Measurements from ENCODE around the gene CADM2. TPM values are rescaled to one million over a fixed set of nuclear protein-coding genes. Genes with fewer than 3 reads are reported as not detected.

CADM2 gene
- total RNA-seq, 1 experiment from 2014 or later, result not detected

DNA sequence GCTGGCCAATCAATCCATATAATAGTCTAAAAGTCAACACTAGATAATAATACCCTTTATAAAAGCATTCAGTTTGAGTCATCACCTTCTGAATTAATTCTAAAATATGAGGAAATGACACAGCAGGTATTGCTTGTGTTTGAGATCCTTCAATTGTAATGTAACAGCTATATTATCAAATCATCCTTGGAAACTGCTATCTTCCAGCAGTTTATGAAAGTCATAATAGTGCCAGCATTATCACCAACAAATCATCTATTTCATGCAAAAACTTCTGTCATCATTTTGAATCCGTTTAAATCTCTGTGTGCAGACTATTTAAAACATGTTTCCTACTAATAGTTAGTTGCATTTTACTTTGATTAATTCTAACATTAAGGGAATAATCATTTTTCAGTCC, 468.7 kb downstream of the CADM2 start:
- ChIA-PET POLR2A (no interaction called here), CTCF (no interaction called here), RAD21 (ENCODE audit: low non-redundant PET in 1 of 2, low total read pairs in 2 of 2, uncharacterized antibody in 2 of 2, unreplicated experiment in 2 of 2) (no interaction called here)
- BruUV-seq (replicated peaks), result no TSS peak
- intact Hi-C loops (cut with micrococcal nuclease), result no loop called here
- H3K9me2 ChIP-seq (ENCODE audit: insufficient read depth), result no peaks in the 10 kb centered on the region
- no peak overlapping the region for H3K4me2 ChIP-seq (ENCODE audit: low read length)
- ATAC-seq (no peak), DNase-seq (ENCODE audit: low read depth, low spot score) (no peak)
- no peak overlapping the region for H3K4me3 ChIP-seq (replicated peaks in 1 of 2; ENCODE audit: low read depth in 1 of 2, low read length in 2 of 2)
- H3K9me3 ChIP-seq (ENCODE audit: control insufficient read depth in 1 of 2, insufficient read depth in 1 of 2, low read depth in 1 of 2, low read length in 2 of 2), result peaks cover 0 to 20% of the 10 kb centered on the region in 2 experiments; a peak in 2 of 4 replicates
- H3K36me3 ChIP-seq (ENCODE audit: control insufficient read depth in 1 of 2, insufficient read depth in 2 of 2, low read length in 2 of 2), result no peaks in the 10 kb centered on the region
- no peaks in the 10 kb centered on the region for H3K4me1 ChIP-seq (ENCODE audit: control insufficient read depth in 1 of 2, insufficient read depth in 2 of 2, low read length in 2 of 2)
- H4K20me1 ChIP-seq (ENCODE audit: insufficient read depth), result no peaks in the 10 kb centered on the region
- no peak overlapping the region for H2AFZ ChIP-seq (ENCODE audit: low read depth, low read length, poor library complexity, severe bottlenecking)
- no peak for TF ChIP-seq CBX3 (IDR thresholded peaks at IDR 0.05; ENCODE audit: low read depth)
- TF ChIP-seq EZH2phosphoT487 (IDR thresholded peaks at IDR 0.05; ENCODE audit: borderline replicate concordance), result no peak
- TF ChIP-seq POLR2AphosphoS5 (IDR thresholded peaks at IDR 0.05; ENCODE audit: low read depth, low read length), result no peak
- no peak for TF ChIP-seq ZNF274 (IDR thresholded peaks at IDR 0.05; ENCODE audit: low read depth, low read length)
- H3K79me2 ChIP-seq (ENCODE audit: insufficient read depth, low read length), result no peaks in the 10 kb centered on the region
- H3K27me3 ChIP-seq (ENCODE audit: insufficient read depth, low read length), result no peaks in the 10 kb centered on the region
- H3K27ac ChIP-seq (ENCODE audit: low read depth, low read length), result no peak overlapping the region
- no peak overlapping the region for H3K9ac ChIP-seq (ENCODE audit: low read length)

DNA sequence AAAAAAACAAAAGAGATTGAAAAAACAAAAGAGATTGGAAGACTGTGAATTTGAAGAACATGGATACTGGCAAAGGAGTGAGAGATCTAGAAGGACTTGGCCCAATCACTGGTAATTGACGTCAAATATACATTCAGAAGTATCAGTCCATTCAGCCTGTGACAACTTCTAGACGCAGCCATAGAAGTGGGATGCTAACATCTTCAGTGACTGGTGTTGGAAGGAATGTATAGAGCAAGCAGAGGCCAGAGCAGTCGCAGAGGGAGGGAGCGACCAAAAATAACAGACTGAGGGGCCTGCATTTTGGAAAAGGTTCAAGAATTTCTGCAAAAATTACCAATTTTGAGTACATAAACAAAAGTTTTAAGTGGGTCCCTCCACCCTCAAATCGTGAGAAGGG, 473.3 kb downstream of the CADM2 start:
- H3K27me3 ChIP-seq (ENCODE audit: insufficient read depth, low read length), result no peaks in the 10 kb centered on the region
- no peak for DNase-seq (ENCODE audit: low read depth, low spot score)
- CTCF ChIA-PET, result no interaction called here
- H4K20me1 ChIP-seq (ENCODE audit: insufficient read depth), result no peaks in the 10 kb centered on the region
- H3K9me3 ChIP-seq (ENCODE audit: control insufficient read depth in 1 of 2, insufficient read depth in 1 of 2, low read depth in 1 of 2, low read length in 2 of 2), result peaks cover 0 to 27% of the 10 kb centered on the region in 2 experiments; a peak in 2 of 4 replicates
- RAD21 ChIA-PET (ENCODE audit: low non-redundant PET in 1 of 2, low total read pairs in 2 of 2, uncharacterized antibody in 2 of 2, unreplicated experiment in 2 of 2), result no interaction called here
- TF ChIP-seq CEBPB (IDR thresholded peaks at IDR 0.05; ENCODE audit: low read depth), result no peak
- no peaks in the 10 kb centered on the region for H3K36me3 ChIP-seq (ENCODE audit: control insufficient read depth in 1 of 2, insufficient read depth in 2 of 2, low read length in 2 of 2)
- no peaks in the 10 kb centered on the region for H3K79me2 ChIP-seq (ENCODE audit: insufficient read depth, low read length)
- no peak overlapping the region for H3K4me2 ChIP-seq (ENCODE audit: low read length)
- BruUV-seq (replicated peaks), result no TSS peak
- no peak overlapping the region for H2AFZ ChIP-seq (ENCODE audit: low read depth, low read length, poor library complexity, severe bottlenecking)
- H3K9ac ChIP-seq (ENCODE audit: low read length), result no peak overlapping the region
- H3K27ac ChIP-seq (ENCODE audit: low read depth, low read length), result no peak overlapping the region
- no peak overlapping the region for H3K4me3 ChIP-seq (replicated peaks in 1 of 2; ENCODE audit: low read depth in 1 of 2, low read length in 2 of 2)
- no peaks in the 10 kb centered on the region for H3K9me2 ChIP-seq (ENCODE audit: insufficient read depth)
- POLR2A ChIA-PET, result no interaction called here
- H3K4me1 ChIP-seq (ENCODE audit: control insufficient read depth in 1 of 2, insufficient read depth in 2 of 2, low read length in 2 of 2), result no peaks in the 10 kb centered on the region
- ATAC-seq, result no peak
- intact Hi-C loops (cut with micrococcal nuclease), result no loop called here
